Measurements from ENCODE around the gene DOCK7.

The DOCK7 gene

GRCh38 chr1:62693123-62693522 is 4.9 kb upstream of the DOCK7 start:
- Histone ChIP-seq H3K36me3 (ENCODE audit: low read length) (no peaks in the 10 kb centered on the region), H3K9me3 (ENCODE audit: insufficient read depth, low read length) (no peaks in the 10 kb centered on the region), H3K27me3 (ENCODE audit: low read length) (no peaks in the 10 kb centered on the region)

DNA sequence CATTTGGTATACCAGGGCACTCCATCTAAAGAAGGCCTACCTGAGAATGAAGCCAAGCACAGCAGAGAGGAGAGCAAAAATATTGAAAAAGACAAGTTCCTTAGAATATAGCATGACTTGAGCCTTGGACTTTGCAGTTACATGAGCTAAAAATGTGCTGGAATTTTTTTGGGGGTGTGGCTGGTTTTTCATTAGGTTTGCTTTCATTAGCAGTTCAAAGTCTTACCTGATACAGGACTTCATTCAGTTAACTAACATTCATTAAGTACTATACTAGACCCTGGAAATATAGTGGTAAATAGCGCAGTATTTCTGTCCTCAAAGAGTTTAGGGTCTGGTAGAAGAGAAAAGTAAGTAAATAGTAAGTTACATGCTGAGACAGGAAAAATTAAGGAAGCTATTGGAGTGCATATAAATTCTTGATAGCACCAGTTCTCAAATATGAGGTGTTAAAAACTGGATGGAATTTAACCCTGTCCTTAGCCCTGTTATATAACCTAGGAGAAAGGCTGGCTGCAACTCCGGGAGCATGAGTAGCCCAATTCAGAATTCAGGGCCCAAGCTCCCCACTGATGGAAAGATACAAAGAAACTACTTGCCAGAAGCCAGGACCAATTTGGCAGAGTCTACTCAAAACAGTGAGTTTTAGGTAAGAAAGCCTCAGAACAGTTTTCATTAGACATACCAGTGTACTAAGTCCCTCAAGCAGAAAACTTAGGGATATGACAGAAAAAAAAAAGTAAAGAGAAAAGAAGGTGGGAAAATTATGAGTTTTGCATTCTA is 3.1 kb upstream of the DOCK7 start:
- H4K20me1 ChIP-seq (ENCODE audit: low read depth, low read length) = no peaks in the 10 kb centered on the region
- H3K9me3 ChIP-seq (ENCODE audit: insufficient read depth, low read length) = no peaks in the 10 kb centered on the region
- H3K9me2 ChIP-seq (replicated peaks; ENCODE audit: insufficient read depth, low read length) = no peaks in the 10 kb centered on the region
- no peak overlapping the region for H3K4me2 ChIP-seq (ENCODE audit: low read depth, low read length, poor library complexity, severe bottlenecking)
- no peaks in the 10 kb centered on the region for H3K79me2 ChIP-seq (ENCODE audit: insufficient read depth, low read length)
- H3K4me3 ChIP-seq (ENCODE audit: insufficient read depth, low read length, poor library complexity, severe bottlenecking) = no peak overlapping the region
- no peaks in the 10 kb centered on the region for H3K27me3 ChIP-seq (ENCODE audit: low read length)
- H3K27ac ChIP-seq (ENCODE audit: low read depth, low read length) = no peak overlapping the region
- H3K36me3 ChIP-seq (ENCODE audit: low read length) = no peaks in the 10 kb centered on the region
- TF ChIP-seq EZH2phosphoT487 (conservative IDR thresholded peaks at IDR 0.05; ENCODE audit: low read length) = no peak
- TF ChIP-seq CTCF (IDR thresholded peaks at IDR 0.05; ENCODE audit: insufficient read depth, low read length, poor library complexity, severe bottlenecking) = no peak
- H3F3A ChIP-seq (ENCODE audit: insufficient read depth) = no peaks in the 10 kb centered on the region
- H2AFZ ChIP-seq (ENCODE audit: low read depth, low read length, severe bottlenecking) = no peak overlapping the region
- no peak overlapping the region for H3K9ac ChIP-seq (ENCODE audit: low read length)

More at GRCh38 chr1:62693123-62693522, 4.9 kb upstream of the DOCK7 start:
- Histone ChIP-seq H3K9ac (ENCODE audit: low read length) (no peak overlapping the region), H3K4me2 (ENCODE audit: low read depth, low read length, poor library complexity, severe bottlenecking) (no peak overlapping the region), H3K79me2 (ENCODE audit: insufficient read depth, low read length) (no peaks in the 10 kb centered on the region), H3K9me2 (replicated peaks; ENCODE audit: insufficient read depth, low read length) (no peaks in the 10 kb centered on the region), H3F3A (ENCODE audit: insufficient read depth) (no peaks in the 10 kb centered on the region), H3K4me3 (ENCODE audit: insufficient read depth, low read length, poor library complexity, severe bottlenecking) (no peak overlapping the region), H4K20me1 (ENCODE audit: low read depth, low read length) (no peaks in the 10 kb centered on the region), H3K27ac (ENCODE audit: low read depth, low read length) (no peak overlapping the region), H2AFZ (ENCODE audit: low read depth, low read length, severe bottlenecking) (no peak overlapping the region)
- TF ChIP-seq CTCF (IDR thresholded peaks at IDR 0.05; ENCODE audit: insufficient read depth, low read length, poor library complexity, severe bottlenecking) (no peak), EZH2phosphoT487 (conservative IDR thresholded peaks at IDR 0.05; ENCODE audit: low read length) (no peak)

GRCh38 chr1:62689524-62689923 is 1.3 kb upstream of the DOCK7 start:
- H3K9me2 ChIP-seq (replicated peaks; ENCODE audit: insufficient read depth, low read length) = no peaks in the 10 kb centered on the region
- no peak for TF ChIP-seq CTCF (IDR thresholded peaks at IDR 0.05; ENCODE audit: insufficient read depth, low read length, poor library complexity, severe bottlenecking)
- no peaks in the 10 kb centered on the region for H3K36me3 ChIP-seq (ENCODE audit: low read length)
- H2AFZ ChIP-seq (ENCODE audit: low read depth, low read length, severe bottlenecking) = no peak overlapping the region
- no peaks in the 10 kb centered on the region for H3K27me3 ChIP-seq (ENCODE audit: low read length)
- H4K20me1 ChIP-seq (ENCODE audit: low read depth, low read length) = no peaks in the 10 kb centered on the region
- no peaks in the 10 kb centered on the region for H3F3A ChIP-seq (ENCODE audit: insufficient read depth)
- H3K79me2 ChIP-seq (ENCODE audit: insufficient read depth, low read length) = no peaks in the 10 kb centered on the region
- no peak overlapping the region for H3K4me2 ChIP-seq (ENCODE audit: low read depth, low read length, poor library complexity, severe bottlenecking)
- no peaks in the 10 kb centered on the region for H3K9me3 ChIP-seq (ENCODE audit: insufficient read depth, low read length)
- no peak overlapping the region for H3K27ac ChIP-seq (ENCODE audit: low read depth, low read length)
- H3K9ac ChIP-seq (ENCODE audit: low read length) = no peak overlapping the region
- H3K4me3 ChIP-seq (ENCODE audit: insufficient read depth, low read length, poor library complexity, severe bottlenecking) = no peak overlapping the region

All from SU-DHL-6 (cell line).